Spleen (tissue), 11 donors: ENCODE data around the gene WDFY2. TPM values are rescaled to one million over a fixed set of nuclear protein-coding genes. Genes with fewer than 3 reads are reported as not detected.

ENCODE experiments used
- DNase-seq: peaks from one replicate; pipeline ENCODE4 v3.0.0-alpha.2; 2020
- H3K27ac ChIP-seq, 8 donors: fragments of 200-600 bp; sonication (generic) in 7 of 8; 1 replicate in 4 of 8; 2 replicates in 4 of 8; pipeline versions ENCODE4 v1.5.0 to v1.8.0; 2016 to 2021; ENCODE audit warnings: inconsistent platforms in 4 of 8, mild to moderate bottlenecking in 4 of 8, moderate library complexity in 1 of 8
- H3K27me3 ChIP-seq, 7 donors: fragments of 200-600 bp; sonication (generic) in 6 of 7; replicated peaks in 1 of 7; 1 replicate in 4 of 7; 2 replicates in 3 of 7; pipeline versions ENCODE4 v1.5.0 to v1.8.0; 2016 to 2021; ENCODE audit warnings: inconsistent platforms in 3 of 7, mild to moderate bottlenecking in 1 of 7
- H3K36me3 ChIP-seq, 6 donors: fragments of 200-600 bp; sonication (generic) in 5 of 6; 1 replicate in 4 of 6; 2 replicates in 2 of 6; pipeline versions ENCODE4 v1.5.0 to v1.8.0; 2016 to 2021; ENCODE audit warnings: inconsistent platforms in 2 of 6
- H3K4me1 ChIP-seq, 6 donors: fragments of 200-600 bp; sonication (generic) in 5 of 6; 1 replicate in 3 of 6; 2 replicates in 3 of 6; pipeline versions ENCODE4 v1.5.0 to v1.8.0; 2016 to 2021; ENCODE audit warnings: inconsistent platforms in 3 of 6
- H3K4me3 ChIP-seq, 8 donors: fragments of 200-600 bp; sonication (generic) in 7 of 8; 1 replicate in 4 of 8; 2 replicates in 4 of 8; pipeline versions ENCODE4 v1.5.0 to v1.8.0; 2016 to 2021; ENCODE audit warnings: inconsistent platforms in 4 of 8, mild to moderate bottlenecking in 4 of 8, moderate library complexity in 2 of 8
- H3K9me3 ChIP-seq, 8 donors: fragments of 200-600 bp; sonication (generic) in 7 of 8; 1 replicate in 4 of 8; 2 replicates in 4 of 8; pipeline versions ENCODE4 v1.5.0 to v1.8.0; 2016 to 2021; ENCODE audit warnings: inconsistent platforms in 4 of 8
- CTCF ChIP-seq, 11 experiments: fragments of 200-600 bp in 7 of 11; fragments of 450-650 bp in 4 of 11; sonication (generic) in 4 of 11; IDR thresholded peaks in 8 of 11; conservative IDR thresholded peaks in 3 of 11; 1 replicate in 7 of 11; 2 replicates in 4 of 11; pipeline versions ENCODE4 v1.4.0 to v1.8.0; 2016 to 2021; ENCODE audit warnings: antibody characterized with exemption in 11 of 11, inconsistent platforms in 4 of 11, mild to moderate bottlenecking in 1 of 11
- POLR2A ChIP-seq, 3 donors: fragments of 450-650 bp; IDR thresholded peaks; one replicate each; pipeline ENCODE4 v1.5.1; 2017; ENCODE audit warnings: antibody characterized with exemption in 3 of 3, mild to moderate bottlenecking in 1 of 3
- POLR2AphosphoS5 ChIP-seq, 3 donors: sonication (generic); formaldehyde crosslinking; IDR thresholded peaks; one replicate each; pipeline ENCODE4 v1.5.1; 2017; ENCODE audit warnings: antibody characterized with exemption in 3 of 3
- WGBS, 5 donors: extraction: QIAGEN DNeasy Blood & Tissue Kit in 3 of 5; methylation state at CpG; one replicate each; pipeline versions ENCODE4 v1.1.5 to v1.1.7; 2013 to 2018; 5-methylcytosine and 5-hydroxymethylcytosine counted together
- intact Hi-C: fragments of 100-400 bp; cut with DNase I; formaldehyde crosslinking; loops from one replicate; pipeline ENCODE4 v1.15.0; 2023; ENCODE audit warnings: low total_unique reads
- microRNA-seq, 3 donors: library from miRNA; unstranded; fragments of <30 nt; microRNA quantifications; one replicate each; pipeline versions ENCODE4 to v1.1.0, GENCODE V29; 2019 to 2020
- polyA plus RNA-seq, 3 donors: library from polyadenylated mRNA; stranded (reverse); fragments of 200-250 nt; gene quantifications; one replicate each; pipeline ENCODE4 v1.2.1, GENCODE V29; 2013
- small RNA-seq, 4 donors: library from RNA; depleted of rRNA; stranded (forward); fragments of <200 nt; gene quantifications; one replicate each; pipeline ENCODE3, GENCODE V24; 2016
- total RNA-seq, 7 donors: library from RNA; depleted of rRNA in 3 of 7; stranded (reverse); fragments of >200 nt in 3 of 7; fragmentation: NEBNext Ultra II Directional in 4 of 7; extraction: Animal tissue kit (Norgen Biotek cat#: 25700) in 4 of 7; gene quantifications; one replicate each; pipeline versions ENCODE4 v1.1.0 to v1.2.1, GENCODE V29; 2016 to 2021
- donor health status: healthy with polysubstance abuse.
- donor health status: DM: no; HTN: no; CAD: no; lungs with moderate emphysema.
- donor health status: DM: no; HTN: no; CAD: no.
- donor health status: Bipolar disorder and iron deficiency.
- donor health status: healthy.
- donor health status: DM: no; HTN: no; CAD: no.
- donor health status: DM: yes; HTN: yes; CAD: no.

Gene WDFY2
- total and polyA plus RNA-seq, 10 donors: 3.0 to 32.2 (median 24.9) TPM

GRCh38 chr13:51815848-51816247 is 231.6 kb downstream of the WDFY2 start:
- Histone ChIP-seq H3K9me3 (no peaks in the 10 kb centered on the region), H3K4me3 (no peak overlapping the region), H3K27ac (peak overlapping the region in 2 of 8 donors; percentile 56 to 63), H3K36me3 (no peaks in the 10 kb centered on the region), H3K27me3 (no peaks in the 10 kb centered on the region), H3K4me1 (peaks cover 0 to 90% (median 44%) of the 10 kb centered on the region in 6 donors)
- WGBS, 5 donors: 86 to 93% (median 88%) methylated on average over 11 of the region's 11 CpGs
- intact Hi-C loops: loop anchor here (10.0 kb wide), 1 partner anchor 309 kb away; the partner anchor contains the start of gene NEK5
- TF ChIP-seq CTCF (IDR thresholded peaks at IDR 0.05 in 8 of 11, conservative IDR thresholded peaks at IDR 0.05 in 3 of 11) (no peak), POLR2A (IDR thresholded peaks at IDR 0.05) (no peak), POLR2AphosphoS5 (IDR thresholded peaks at IDR 0.05) (no peak)
- no peak for DNase-seq

- Histone ChIP-seq H3K27me3 (no peaks in the 10 kb centered on the region), H3K36me3 (no peaks in the 10 kb centered on the region), H3K4me1 (peaks cover 0 to 90% (median 44%) of the 10 kb centered on the region in 6 donors), H3K4me3 (no peak overlapping the region), H3K27ac (no peak overlapping the region), H3K9me3 (no peaks in the 10 kb centered on the region)
- TF ChIP-seq POLR2AphosphoS5 (IDR thresholded peaks at IDR 0.05) (no peak), CTCF (IDR thresholded peaks at IDR 0.05 in 8 of 11, conservative IDR thresholded peaks at IDR 0.05 in 3 of 11) (no peak), POLR2A (IDR thresholded peaks at IDR 0.05) (no peak)
- DNase-seq: no peak
- 84 to 88% (median 86%) methylated on average over 19 of the region's 19 CpGs for WGBS, 5 donors
- intact Hi-C loops: loop anchor here (10.0 kb wide), 1 partner anchor 308 kb away; the partner anchor contains the start of gene NEK5
These were observed 232.5 kb downstream of the WDFY2 start for GRCh38 chr13:51816604-51817249.

Small RNAs within 50 kb of the gene (microRNA-seq; reads per million reads assigned to microRNA genes)
- 0 to 0.36 (median 0) reads per million in 3 donors for gene MIR4703

Small RNAs within 50 kb of the gene (small RNA-seq; reads per million reads assigned to genes)
- gene MIR4703: 0 to 0.28 (median 0) reads per million in 4 donors
- gene RN7SL413P: 0 reads per million in 4 donors
- 0 reads per million in 4 donors for gene RNU6-65P
- 0 reads per million in 4 donors for gene RNY1P6

Other genes with a start within 250 kb of the WDFY2 start
- gene SERPINE3, start 244.8 kb upstream of the WDFY2 start, total RNA-seq: under 1 TPM in 1 of 7 donors, not detected in 6; 0.38 TPM
- gene SERPINE3, start 244.8 kb upstream of the WDFY2 start, polyA plus RNA-seq: not detected
- gene INTS6, start 131.4 kb upstream of the WDFY2 start, total RNA-seq: 10 to 100 TPM; 40.8 to 61.8 (median 51.0) TPM
- gene INTS6, start 131.4 kb upstream of the WDFY2 start, polyA plus RNA-seq: 1 to 10 TPM; 9.0 to 9.9 (median 9.2) TPM
- 10 to 100 TPM; 11.3 to 22.8 (median 17.8) TPM for gene DHRS12, start 219.7 kb downstream of the WDFY2 start, total RNA-seq
- gene DHRS12, start 219.7 kb downstream of the WDFY2 start, polyA plus RNA-seq: 10 to 100 TPM; 13.5 to 18.8 (median 15.1) TPM